ENCODE data around the gene FAM227B. TPM values are rescaled to one million over a fixed set of nuclear protein-coding genes. Genes with fewer than 3 reads are reported as not detected.
"Not testable (repeated sequence)": the region's sequence is repeated elsewhere in the genome, so short reads cannot be mapped to it uniquely, and the experiment has no call there.

Gene FAM227B
- total RNA-seq, 1 donor from 2014 or later = 2.6 TPM

DNA sequence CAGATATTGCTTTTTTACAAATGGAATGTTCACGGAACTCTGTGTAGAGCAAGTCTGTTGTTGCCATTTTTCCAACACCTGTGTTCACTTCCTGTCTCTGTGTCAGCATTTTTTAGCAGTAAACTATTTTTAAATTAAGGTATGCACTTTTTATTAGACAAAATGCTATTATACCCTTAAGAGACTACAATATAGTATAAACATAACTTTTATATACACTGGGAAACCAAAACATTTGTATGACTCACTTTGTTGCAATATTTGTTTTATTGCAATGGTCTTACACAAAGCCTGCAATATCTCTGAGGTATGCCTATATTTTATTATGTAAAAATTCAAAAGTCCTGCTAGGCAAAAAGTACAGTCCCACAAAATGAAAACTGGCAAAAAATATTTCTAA, 237.4 kb downstream of the FAM227B start:
- DNase-seq (ENCODE audit: low spot score) (no peak), ATAC-seq (no peak)

DNA sequence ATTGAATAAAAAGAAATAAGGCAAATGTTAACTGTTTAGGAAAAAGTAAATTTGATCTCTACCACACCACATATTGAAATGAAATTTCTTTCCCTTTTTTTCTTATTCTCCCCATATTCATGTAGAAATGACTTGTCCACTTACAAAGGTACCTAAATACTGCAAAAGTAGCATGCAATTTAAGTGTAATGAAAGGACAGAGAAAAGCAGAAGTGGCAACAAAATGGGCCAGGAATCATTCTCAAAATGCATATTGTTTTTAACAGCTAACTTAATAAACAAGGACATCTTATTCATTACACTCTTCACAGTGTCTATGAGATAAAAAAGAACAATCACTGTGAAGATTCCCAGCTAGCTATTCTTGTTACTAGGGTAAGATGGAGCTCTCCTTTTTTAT, 238.2 kb downstream of the FAM227B start:
- no peak for ATAC-seq

DNA sequence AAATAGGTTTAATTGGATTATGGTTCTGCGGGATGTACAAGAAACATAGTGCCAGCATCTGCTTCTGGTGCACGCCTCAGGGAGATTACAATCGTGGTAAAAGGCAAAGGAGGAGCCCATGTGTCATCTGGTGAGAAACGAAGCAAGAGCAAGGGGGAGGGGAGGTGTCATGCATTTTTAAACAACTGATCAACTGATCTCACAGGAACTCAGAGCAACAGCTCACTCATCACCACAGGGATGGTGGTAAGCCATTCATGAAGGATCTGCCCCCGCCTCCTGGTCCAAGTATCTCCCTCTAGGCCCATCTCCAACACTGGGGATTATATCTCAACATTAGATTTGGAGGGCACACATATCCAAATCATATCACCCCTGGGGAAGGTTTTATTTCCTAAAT, 239.7 kb downstream of the FAM227B start:
- ATAC-seq (no peak), DNase-seq (ENCODE audit: low spot score) (no peak)

More for the DNA sequence above, 238.2 kb downstream of the FAM227B start:
- DNase-seq (ENCODE audit: low spot score) = no peak

- no peak for ATAC-seq
- no peak for DNase-seq (ENCODE audit: low spot score)
Measured at GRCh38 chr15:49379996-49380395, 240.6 kb downstream of the FAM227B start.

GRCh38 chr15:49372366-49372765, 248.3 kb downstream of the FAM227B start:
- no peak for DNase-seq (ENCODE audit: low spot score)
- no peak for ATAC-seq

DNA sequence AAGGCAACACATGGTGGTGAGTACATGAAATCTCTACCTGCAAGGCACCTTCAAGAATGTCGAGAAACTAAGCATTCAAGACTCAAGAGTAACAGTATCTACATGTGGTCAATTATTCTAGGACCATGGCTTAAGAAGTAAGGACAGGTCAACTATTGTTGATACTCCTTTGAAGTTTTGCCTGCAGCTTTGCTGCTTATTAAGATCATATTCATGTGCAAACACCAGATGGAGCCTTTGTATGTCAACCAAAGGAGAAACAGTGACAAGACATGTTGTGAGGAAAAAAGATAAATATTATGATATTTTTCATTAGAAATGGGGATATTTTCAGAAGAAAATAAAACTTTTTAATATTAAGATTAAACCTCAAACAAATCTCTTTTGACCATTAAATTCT, 249.8 kb downstream of the FAM227B start:
- no peak for ATAC-seq
- no peak for DNase-seq (ENCODE audit: low spot score)

DNA sequence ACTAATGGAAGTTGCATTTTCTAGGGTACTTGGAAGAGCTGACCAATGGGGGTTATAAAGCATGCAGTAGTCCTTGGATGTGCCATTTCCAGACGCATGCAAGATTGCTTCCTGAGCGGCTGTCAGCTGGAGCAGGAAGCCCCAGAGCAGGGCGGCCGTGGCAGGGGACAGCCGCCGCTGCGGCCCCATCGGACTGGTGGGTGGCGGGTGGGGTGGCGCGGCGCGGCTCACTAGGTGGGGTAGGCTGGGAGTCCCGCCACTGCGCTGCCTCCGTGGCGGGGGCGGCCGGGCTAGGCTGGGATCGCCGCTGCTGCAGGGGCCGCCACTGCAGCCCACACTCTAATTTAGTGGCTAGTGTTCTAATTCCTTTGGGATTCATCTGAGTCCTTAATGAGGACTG, 254.1 kb downstream of the FAM227B start:
- no peak for DNase-seq (ENCODE audit: low spot score)
- ATAC-seq = no peak

GRCh38 chr15:49361370-49361769, 259.2 kb downstream of the FAM227B start:
- no peak for DNase-seq (ENCODE audit: low spot score)
- no peak for ATAC-seq

- not testable (repeated sequence) for ATAC-seq; DNase-seq (ENCODE audit: low spot score)
Measured at GRCh38 chr15:49354439-49354838, 266.2 kb downstream of the FAM227B start.

DNA sequence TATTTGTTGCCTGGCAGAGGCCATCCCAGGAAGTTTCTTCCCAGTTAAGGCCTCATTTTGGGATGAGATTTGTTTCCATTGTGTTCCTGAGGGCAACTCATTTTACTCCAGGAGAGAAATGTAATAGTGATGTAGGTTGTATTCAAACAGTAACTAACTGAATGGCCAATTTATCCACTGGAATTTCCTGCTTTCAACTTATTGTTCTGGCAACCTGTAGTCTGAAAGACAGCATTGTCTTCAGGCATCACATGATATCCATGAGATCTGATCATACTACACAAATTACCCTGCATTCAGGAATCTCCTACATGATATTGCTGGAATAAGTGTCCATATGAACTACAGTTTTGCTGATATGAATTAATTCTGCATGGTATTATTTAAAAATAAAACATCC, 277.1 kb downstream of the FAM227B start:
- ATAC-seq (no peak), DNase-seq (ENCODE audit: low spot score) (no peak)

GRCh38 chr15:49339656-49340055, 281.0 kb downstream of the FAM227B start:
- ATAC-seq = no peak
- DNase-seq (ENCODE audit: low spot score) = no peak

- no peak for DNase-seq (ENCODE audit: low spot score)
- ATAC-seq = no peak
Measured at GRCh38 chr15:49331951-49332350, 288.7 kb downstream of the FAM227B start.

GRCh38 chr15:49331442-49331841, 289.2 kb downstream of the FAM227B start:
- ATAC-seq (no peak), DNase-seq (ENCODE audit: low spot score) (no peak)

DNA sequence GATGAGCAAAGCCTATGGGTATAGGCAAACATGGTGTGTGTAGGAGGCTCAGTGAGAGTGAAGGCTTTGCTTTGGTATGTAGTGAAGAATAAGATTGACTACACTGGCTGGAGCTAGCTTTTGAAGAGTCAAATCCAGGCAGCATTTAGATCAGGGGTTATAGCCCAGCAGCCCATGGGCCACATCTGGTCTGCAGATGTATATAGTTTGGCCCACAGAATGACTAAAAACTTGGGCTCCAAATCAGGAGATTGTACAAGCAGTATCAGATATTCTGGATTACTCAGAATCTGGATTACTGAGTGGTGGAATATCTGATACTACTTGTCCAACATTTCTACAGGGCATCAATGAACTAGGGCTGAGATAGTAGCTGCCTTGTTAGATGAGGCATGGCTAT, 290.5 kb downstream of the FAM227B start:
- DNase-seq (ENCODE audit: low spot score) (no peak), ATAC-seq (no peak)

DNA sequence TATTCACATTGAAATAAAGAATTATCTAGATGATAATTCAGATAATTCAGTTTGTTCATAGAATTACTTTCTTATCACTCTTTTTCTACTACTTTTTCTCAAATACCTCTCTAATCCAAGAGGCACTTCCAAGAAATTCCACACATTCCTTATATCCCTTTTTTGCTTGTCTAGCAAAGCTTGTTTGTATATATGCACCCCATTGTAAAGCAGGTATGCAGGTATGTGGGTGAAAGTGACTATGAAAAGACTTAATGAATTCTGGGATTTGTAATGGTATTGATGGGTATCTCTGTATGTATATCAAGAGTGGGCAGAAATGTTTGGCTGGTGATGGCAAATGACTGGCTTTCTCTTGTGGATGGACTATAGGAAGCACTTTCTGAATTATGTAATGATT, 291.7 kb downstream of the FAM227B start:
- ATAC-seq = no peak
- DNase-seq (ENCODE audit: low spot score) = no peak

DNA sequence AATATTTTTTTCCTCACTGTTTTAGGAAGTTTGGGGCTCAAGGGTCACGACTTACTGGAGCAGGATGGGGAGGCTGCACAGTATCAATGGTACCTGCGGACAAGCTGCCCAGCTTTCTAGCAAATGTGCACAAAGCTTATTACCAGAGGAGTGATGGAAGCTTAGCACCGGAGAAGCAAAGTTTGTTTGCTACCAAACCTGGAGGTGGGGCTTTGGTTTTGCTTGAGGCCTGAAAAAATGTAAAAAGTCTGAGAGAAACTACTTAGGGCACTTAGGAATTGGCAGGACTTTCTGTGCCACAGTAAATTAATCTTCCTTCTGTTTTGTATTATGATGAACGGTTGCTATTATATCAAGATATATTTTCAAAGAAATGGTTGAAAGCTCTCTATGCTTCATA, 292.7 kb downstream of the FAM227B start:
- DNase-seq (ENCODE audit: low spot score) (no peak), ATAC-seq (no peak)

- DNase-seq (ENCODE audit: low spot score) (no peak), ATAC-seq (no peak)
Measured at GRCh38 chr15:49323207-49323606, 297.4 kb downstream of the FAM227B start.

DNA sequence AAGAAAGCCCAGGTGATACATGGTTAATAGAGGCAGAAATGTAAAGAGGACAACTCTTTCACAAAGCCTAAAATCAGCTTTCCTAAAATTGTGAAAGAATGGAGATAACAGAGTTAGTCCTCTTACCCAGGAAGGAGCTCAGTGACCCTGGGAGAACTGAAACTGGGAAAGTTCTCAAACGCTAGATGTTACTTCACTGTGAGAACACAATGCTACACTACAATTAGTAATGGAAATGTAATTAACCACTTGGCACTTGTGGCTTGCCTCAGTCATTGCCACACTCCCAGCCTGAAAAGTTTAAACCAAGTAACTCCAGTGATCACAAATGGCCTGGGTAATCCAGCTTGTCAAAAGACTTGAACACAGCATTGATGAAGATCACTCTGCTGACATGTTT, 300.3 kb downstream of the FAM227B start:
- DNase-seq (ENCODE audit: low spot score) (no peak), ATAC-seq (no peak)

- DNase-seq (ENCODE audit: low spot score) (no peak), ATAC-seq (no peak)
Measured at GRCh38 chr15:49315391-49315823, 305.2 kb downstream of the FAM227B start.

- ATAC-seq = no peak
- no peak for DNase-seq (ENCODE audit: low spot score)
Measured at GRCh38 chr15:49314716-49315115, 305.9 kb downstream of the FAM227B start.

DNA sequence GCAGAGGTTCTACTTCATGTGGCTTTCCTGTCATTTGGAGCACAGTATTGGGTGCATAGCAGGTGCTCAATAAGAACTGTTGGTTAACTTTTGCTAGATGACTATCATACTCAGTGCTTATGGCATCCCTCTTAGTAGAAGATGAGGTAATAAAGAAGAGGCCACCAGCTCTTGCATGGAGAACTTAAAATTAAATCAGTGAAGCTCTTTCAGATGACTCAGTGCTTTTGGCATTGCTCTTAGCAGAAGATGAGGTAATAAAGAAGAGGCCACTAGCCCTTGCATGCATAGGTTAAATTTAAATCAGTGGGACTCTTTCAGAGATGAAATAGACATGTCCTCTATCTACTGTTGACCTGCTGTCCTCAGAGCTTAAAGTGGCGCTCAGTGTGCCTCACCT, 307.0 kb downstream of the FAM227B start:
- ATAC-seq = no peak

DNA sequence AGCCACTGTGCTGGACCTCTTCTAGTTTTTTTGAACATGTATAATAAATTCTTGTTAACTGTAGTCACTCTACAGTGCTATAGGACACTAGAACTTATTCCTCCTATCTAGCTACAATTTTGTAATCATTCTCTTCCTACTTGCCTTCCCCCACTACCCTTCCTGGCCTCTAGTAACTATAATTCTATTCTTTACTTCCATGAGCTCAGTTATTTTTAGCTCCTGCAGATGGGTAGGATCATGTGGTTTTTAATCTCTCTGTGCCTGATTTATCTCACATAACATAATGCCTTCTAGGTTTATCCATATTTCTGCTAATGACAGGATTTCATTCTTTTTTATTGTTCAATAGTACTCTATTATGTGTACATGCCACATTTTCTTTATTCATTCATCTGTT, 310.7 kb downstream of the FAM227B start:
- ATAC-seq = no peak
- DNase-seq (ENCODE audit: low spot score) = no peak

More for the DNA sequence above, 307.0 kb downstream of the FAM227B start:
- no peak for DNase-seq (ENCODE audit: low spot score)

DNA sequence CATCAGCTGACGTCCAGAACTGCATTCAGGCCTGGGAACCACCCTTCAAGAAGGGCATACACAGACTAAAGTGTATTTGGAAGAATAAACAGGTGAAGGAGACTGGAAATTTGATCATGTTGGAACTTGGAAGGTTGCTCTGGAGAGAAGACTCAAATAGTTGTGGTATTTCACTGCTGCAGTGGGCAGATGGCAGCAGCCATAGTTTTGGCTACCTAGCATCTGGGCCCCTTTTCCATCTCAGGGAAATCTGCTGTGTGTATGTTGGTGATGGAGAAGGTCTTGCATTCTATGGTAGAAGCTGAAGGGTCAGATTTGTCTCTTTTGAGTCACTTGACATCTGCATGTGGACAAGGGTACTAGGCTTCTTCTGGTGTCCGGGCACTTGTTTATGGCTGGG, 311.9 kb downstream of the FAM227B start:
- no peak for DNase-seq (ENCODE audit: low spot score)
- ATAC-seq = no peak

DNA sequence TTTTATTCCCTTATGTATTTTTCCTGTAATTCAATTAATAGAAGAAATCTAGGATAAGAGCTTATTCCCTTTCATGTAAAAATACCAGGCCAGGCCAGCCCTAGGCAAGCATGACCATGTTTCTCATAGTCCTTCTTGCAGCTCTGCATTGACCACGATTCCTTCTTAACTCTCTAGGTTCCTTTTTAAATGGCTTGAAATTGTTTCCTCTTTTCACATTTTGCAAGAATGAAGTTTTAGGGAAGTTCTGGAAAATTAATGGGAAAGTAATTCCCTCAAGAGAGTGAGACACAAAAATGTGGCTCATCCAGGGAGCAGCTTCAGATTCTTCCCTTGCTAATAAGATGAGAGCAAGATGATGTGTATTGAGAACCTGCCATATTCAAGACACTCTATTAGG, 314.1 kb downstream of the FAM227B start:
- no peak for ATAC-seq

More for the DNA sequence above, 314.1 kb downstream of the FAM227B start:
- no peak for DNase-seq (ENCODE audit: low spot score)
